NT2/D1 (cell line): ENCODE results near the gene PACS2.

Source experiments
- DNase-seq: peaks from one replicate; pipeline ENCODE4 v3.0.0-alpha.2; 2011; ENCODE audit warnings: low read depth, low spot score
- H3K27me3 ChIP-seq: 2 replicates; pipeline ENCODE4 v1.6.0; 2011; ENCODE audit warnings: mild to moderate bottlenecking; ENCODE audit not compliant: insufficient read length, insufficient read depth
- H3K36me3 ChIP-seq: 2 replicates; pipeline ENCODE4 v1.6.1; 2011; ENCODE audit warnings: mild to moderate bottlenecking, low read length, mixed read lengths; ENCODE audit not compliant: insufficient read depth, insufficient read length
- H3K4me1 ChIP-seq: 2 replicates; pipeline ENCODE4 v1.5.1; 2011; ENCODE audit not compliant: insufficient read depth, insufficient read length
- H3K4me3 ChIP-seq: 2 replicates; pipeline ENCODE4 v1.5.1; 2011; ENCODE audit warnings: low read depth; ENCODE audit not compliant: insufficient read length
- H3K9ac ChIP-seq: 2 replicates; pipeline ENCODE4 v1.6.0; 2011; ENCODE audit warnings: low read depth; ENCODE audit not compliant: insufficient read length
- H3K9me3 ChIP-seq: 2 replicates; pipeline ENCODE4 v1.5.1; 2011; ENCODE audit warnings: mild to moderate bottlenecking, low read length; ENCODE audit not compliant: insufficient read depth
- SUZ12 ChIP-seq: IDR thresholded peaks from 2 replicates; pipeline ENCODE4 v1.6.1; 2011; ENCODE audit not compliant: insufficient read length, insufficient read depth; ENCODE audit errors: extremely low read depth
- YY1 ChIP-seq: IDR thresholded peaks from 2 replicates; pipeline ENCODE4 v1.6.1; 2011; ENCODE audit not compliant: insufficient read length, insufficient read depth
- ZNF274 ChIP-seq: IDR thresholded peaks from 2 replicates; pipeline ENCODE4 v1.6.1; 2011; ENCODE audit warnings: mild to moderate bottlenecking, low read depth, low read length

Gene PACS2

DNA sequence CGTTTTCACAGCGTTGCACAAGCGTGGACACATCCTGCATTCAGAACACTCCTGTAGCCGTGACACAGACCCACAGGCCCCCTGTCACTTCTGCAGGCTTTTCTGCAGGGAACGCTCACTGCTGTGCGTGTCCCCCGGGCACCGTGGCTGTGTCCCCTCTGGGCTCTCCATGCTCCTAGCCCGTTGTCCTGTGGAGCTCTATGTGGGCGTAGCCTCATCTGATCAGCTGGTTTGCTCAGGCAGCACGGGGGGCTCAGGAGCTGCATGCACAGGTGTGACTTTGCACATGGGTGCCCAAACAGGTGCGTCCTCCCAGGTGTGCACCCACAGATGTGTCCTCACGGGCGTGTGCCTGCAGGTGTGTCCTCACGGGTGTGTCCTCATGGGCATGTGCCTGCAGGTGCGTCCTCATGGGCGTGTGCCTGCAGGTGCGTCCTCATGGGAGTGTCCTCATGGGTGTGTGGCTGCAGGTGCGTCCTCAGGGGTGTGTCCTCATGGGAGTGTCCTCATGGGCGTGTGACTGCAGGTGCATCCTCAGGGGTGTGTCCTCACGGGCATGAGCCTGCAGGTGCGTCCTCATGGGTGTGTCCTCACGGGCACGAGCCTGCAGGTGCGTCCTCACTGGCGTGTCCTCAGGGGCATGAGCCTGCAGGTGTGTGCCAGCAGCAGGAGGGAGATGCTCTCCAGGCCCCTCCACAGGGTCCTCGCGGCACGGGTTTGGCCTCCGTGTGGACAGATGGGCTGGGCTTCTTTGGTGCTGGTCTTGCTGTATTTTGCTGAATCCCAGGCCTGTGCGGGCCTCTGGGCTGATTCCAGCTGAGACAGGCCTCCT is 122.6 kb downstream of the PACS2 start:
- DNase-seq: no peak
- Histone ChIP-seq H3K4me1 (no peaks in the 10 kb centered on the region), H3K36me3 (peaks cover 58% of the 10 kb centered on the region), H3K9me3 (no peaks in the 10 kb centered on the region), H3K9ac (no peak overlapping the region), H3K4me3 (no peak overlapping the region), H3K27me3 (no peaks in the 10 kb centered on the region)
- TF ChIP-seq SUZ12 (no peak), YY1 (no peak), ZNF274 (no peak)

DNA sequence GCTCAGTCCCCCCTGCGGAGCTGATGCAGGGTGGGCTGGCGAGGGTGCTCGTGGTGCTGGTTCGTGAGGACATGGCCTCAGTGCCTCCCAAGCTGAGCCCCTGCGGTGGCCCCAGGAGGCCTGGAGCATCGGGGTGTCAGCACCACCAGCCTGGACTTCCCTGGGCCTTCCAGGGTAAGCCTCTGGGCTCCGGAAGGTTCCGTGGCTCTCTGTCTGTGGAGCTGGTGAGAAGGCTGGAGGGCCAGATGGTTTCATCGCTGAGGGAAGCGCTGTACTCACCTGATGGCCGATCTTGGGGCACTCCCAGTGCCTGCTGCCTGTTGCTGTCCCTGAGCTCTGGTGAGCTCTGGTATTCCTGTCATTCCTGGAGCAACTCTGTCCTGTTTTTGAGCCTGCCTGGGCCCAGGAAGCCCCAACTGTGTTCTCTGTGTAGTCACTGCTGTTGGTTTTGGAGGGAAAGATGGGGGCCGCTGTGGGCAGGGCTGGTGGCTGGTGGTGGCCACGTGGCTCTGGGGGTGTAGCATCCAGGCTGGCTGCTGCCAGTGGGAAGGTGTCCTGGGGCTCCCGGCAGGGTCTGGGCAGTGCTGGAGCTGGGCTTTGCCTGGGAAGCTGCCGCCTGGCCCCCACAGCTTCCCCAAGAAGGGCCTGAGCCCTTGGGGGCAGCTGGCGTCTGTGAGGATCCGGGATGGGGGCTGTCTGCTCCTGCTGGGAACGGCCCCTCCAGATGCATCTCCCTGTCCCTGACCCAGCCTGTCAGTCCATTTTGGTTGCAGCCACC is 123.4 kb downstream of the PACS2 start:
- no peak for DNase-seq
- H3K36me3 ChIP-seq: peaks cover 64% of the 10 kb centered on the region
- TF ChIP-seq ZNF274: no peak
- no peak for TF ChIP-seq YY1
- no peak for TF ChIP-seq SUZ12
- H3K9me3 ChIP-seq: no peaks in the 10 kb centered on the region
- H3K4me3 ChIP-seq: no peak overlapping the region
- H3K4me1 ChIP-seq: no peaks in the 10 kb centered on the region
- H3K9ac ChIP-seq: no peak overlapping the region
- H3K27me3 ChIP-seq: no peaks in the 10 kb centered on the region

DNA sequence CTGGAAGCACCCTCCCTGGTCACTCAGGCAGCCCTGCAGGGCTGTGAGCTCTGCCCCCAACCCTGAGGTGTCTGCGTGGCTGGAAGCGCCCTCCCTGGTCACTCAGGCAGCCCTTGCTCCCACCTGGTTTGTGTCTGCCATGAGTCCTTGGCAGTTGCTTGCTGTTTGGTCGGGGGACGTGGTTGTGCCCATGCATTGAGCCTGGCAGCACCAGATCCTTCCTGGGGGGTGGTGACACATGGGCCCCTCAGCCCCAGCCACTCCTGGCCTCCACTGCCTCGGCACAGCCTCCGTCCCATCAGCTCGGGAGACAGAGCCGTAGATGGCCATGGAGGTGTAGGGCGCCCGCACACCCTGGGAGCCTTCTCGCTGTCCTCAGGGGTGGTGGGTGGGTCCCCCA is 124.6 kb downstream of the PACS2 start:
- no peak for TF ChIP-seq YY1
- TF ChIP-seq ZNF274: no peak
- TF ChIP-seq SUZ12: no peak
- Histone ChIP-seq H3K9ac (no peak overlapping the region), H3K36me3 (peaks cover 70% of the 10 kb centered on the region), H3K9me3 (no peaks in the 10 kb centered on the region), H3K4me1 (no peaks in the 10 kb centered on the region), H3K4me3 (no peak overlapping the region), H3K27me3 (no peaks in the 10 kb centered on the region)
- DNase-seq: no peak

DNA sequence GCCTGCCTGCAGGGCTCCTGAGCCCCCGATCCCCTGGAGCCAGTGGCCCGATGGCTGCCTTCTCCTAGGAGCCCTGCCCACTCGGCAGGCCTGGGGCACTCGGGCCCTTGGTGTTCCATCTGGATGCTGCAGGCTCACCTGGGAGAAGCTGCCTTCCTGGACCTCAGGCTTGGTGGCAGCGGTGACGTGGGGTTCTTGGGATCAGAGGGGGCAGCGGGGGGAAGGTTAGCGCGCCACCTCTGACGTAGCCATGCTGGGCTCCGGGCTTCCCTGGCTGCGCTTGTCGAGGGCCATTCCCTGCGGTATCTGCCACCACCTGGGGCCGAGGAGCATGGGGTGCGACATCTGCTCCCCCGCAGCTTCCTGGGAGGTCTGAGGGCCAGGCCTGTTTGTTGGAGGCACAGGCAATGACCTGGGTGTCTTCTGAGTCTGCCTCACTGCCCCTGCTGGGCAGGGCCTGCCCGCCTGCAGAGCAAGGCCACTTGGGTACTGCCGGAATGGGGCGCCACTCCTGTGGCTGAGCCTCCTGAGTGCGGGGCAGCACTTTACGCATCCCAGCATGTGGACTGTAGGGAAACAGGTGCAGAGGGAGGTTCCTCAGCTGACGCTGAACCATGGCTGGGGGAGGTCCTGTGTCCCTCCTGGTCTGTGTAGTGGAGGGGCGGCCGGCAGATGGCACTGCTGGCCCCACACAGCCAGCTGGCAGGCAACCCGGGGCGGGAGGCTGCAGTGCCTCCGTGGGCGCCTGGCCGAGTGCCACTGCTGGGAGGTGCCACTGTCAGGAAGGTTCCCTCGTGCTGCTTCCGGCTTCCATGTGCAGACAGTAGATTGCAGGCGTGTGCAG is 125.4 kb downstream of the PACS2 start:
- Histone ChIP-seq H3K4me3 (no peak overlapping the region), H3K4me1 (no peaks in the 10 kb centered on the region), H3K27me3 (no peaks in the 10 kb centered on the region), H3K36me3 (peaks cover 72% of the 10 kb centered on the region), H3K9ac (no peak overlapping the region), H3K9me3 (no peaks in the 10 kb centered on the region)
- DNase-seq: no peak
- TF ChIP-seq YY1 (no peak), ZNF274 (no peak), SUZ12 (no peak)

DNA sequence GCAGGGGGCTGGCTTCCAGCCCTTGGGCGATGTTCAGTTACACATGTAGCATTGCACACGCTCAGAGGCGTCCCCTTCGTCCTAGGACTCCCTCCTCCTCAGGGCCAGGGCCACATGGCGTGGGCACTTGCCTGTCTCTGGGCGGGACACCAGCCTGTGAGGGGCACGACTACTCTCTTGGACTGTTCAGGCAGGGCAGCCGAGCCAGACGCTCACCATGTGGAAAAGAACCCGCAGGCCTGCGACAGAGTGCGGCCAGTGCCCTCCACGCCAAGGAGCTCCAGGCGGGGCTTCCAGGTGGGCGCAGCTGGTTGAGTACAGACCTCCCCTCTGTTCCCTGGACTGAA is 126.0 kb downstream of the PACS2 start:
- no peak overlapping the region for H3K9ac ChIP-seq
- H3K9me3 ChIP-seq: no peaks in the 10 kb centered on the region
- no peak overlapping the region for H3K4me3 ChIP-seq
- no peak for DNase-seq
- TF ChIP-seq YY1 (no peak), SUZ12 (no peak), ZNF274 (no peak)
- H3K36me3 ChIP-seq: peaks cover 76% of the 10 kb centered on the region
- H3K4me1 ChIP-seq: no peaks in the 10 kb centered on the region
- no peaks in the 10 kb centered on the region for H3K27me3 ChIP-seq

DNA sequence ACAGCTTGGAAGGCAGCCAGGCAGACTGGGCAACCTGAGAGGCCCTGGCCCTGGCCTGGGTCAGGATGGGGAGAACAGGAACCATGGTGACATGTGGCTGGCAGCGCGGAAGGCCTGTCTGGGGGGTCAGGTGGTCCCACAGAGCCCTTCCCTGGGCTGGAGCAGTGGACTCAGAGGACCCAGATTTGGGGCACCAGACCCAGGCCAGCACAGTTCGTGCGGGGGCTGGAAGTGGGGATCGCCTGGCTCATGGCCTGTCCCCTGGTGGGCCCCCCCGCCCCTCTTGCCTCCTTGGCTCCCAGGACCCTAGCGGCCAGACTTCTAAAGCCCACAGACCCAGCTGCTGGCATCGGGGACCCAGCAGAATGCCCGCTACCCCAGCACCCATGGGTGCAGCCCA is 126.4 kb downstream of the PACS2 start:
- H3K9ac ChIP-seq: no peak overlapping the region
- no peak overlapping the region for H3K4me3 ChIP-seq
- no peaks in the 10 kb centered on the region for H3K4me1 ChIP-seq
- no peak for DNase-seq
- H3K27me3 ChIP-seq: no peaks in the 10 kb centered on the region
- H3K36me3 ChIP-seq: peaks cover 77% of the 10 kb centered on the region
- H3K9me3 ChIP-seq: no peaks in the 10 kb centered on the region
- TF ChIP-seq SUZ12: no peak

DNA sequence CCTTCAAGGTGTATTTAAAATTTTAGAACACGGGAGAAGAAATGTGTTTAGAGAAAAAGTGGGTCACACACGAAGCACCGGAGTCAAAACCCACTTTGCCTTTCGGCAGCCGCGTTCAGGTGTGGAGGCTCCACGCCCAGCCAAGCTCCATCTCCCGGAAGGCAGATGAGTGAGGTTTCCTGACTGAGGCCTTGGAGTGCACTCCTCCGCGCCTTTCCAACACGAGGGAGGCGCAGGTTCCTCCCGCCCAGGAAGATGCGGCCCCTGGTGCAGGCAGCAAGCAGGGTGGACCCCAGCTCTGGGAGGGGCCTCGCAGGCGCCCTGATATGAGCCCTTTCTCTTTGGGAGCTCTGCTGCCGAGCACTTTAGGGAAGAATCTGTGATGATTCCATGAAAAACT is 127.6 kb downstream of the PACS2 start:
- Histone ChIP-seq H3K9ac (no peak overlapping the region), H3K9me3 (no peaks in the 10 kb centered on the region), H3K4me1 (peaks cover 3% of the 10 kb centered on the region), H3K27me3 (no peaks in the 10 kb centered on the region), H3K4me3 (no peak overlapping the region), H3K36me3 (peaks cover 76% of the 10 kb centered on the region)
- TF ChIP-seq SUZ12 (no peak), YY1 (no peak), ZNF274 (no peak)
- DNase-seq: no peak
